Subcutaneous adipose tissue (tissue), 4 donors: ENCODE measurements around the gene TMSB10. TPM values are rescaled to one million over a fixed set of nuclear protein-coding genes. Genes with fewer than 3 reads are reported as not detected.

Experiments used
- CTCF ChIP-seq: fragments of 450-650 bp; IDR thresholded peaks from one replicate; pipeline ENCODE4 v1.5.1; 2016; ENCODE audit warnings: low read depth, mild to moderate bottlenecking, control low read depth, antibody characterized with exemption, moderate library complexity
- total RNA-seq, 4 donors: library from RNA; depleted of rRNA; stranded (reverse); fragments of >200 nt; gene quantifications; one replicate each; pipeline ENCODE4 v1.1.0, GENCODE V29; 2016

The TMSB10 gene
- total RNA-seq, 4 donors from 2014 or later, result 4,028 to 7,366 (median 5,247) TPM

- no peak for TF ChIP-seq CTCF
Measured at GRCh38 chr2:84862006-84862405, 43.5 kb upstream of the TMSB10 start.

- no peak for TF ChIP-seq CTCF
Measured at GRCh38 chr2:84865181-84865783, 40.2 kb upstream of the TMSB10 start.

GRCh38 chr2:84866122-84866521, 39.3 kb upstream of the TMSB10 start:
- no peak for TF ChIP-seq CTCF

GRCh38 chr2:84870306-84870705, 35.1 kb upstream of the TMSB10 start:
- TF ChIP-seq CTCF, result no peak

- TF ChIP-seq CTCF, result no peak
Measured at GRCh38 chr2:84873350-84873749, 32.1 kb upstream of the TMSB10 start.

- no peak for TF ChIP-seq CTCF
Measured at GRCh38 chr2:84874381-84875212, 30.9 kb upstream of the TMSB10 start.

GRCh38 chr2:84875213-84875560, 30.3 kb upstream of the TMSB10 start:
- no peak for TF ChIP-seq CTCF
